GM19467 (cell line): ENCODE results near the gene RFTN1.

Experiments used
- ATAC-seq: cut with Tn5 transposase; IDR thresholded peaks from one replicate; pipeline ENCODE4 v1.9.1; 2021; ENCODE audit warnings: mild to moderate bottlenecking, moderate library complexity; ENCODE audit not compliant: unreplicated experiment

RFTN1 gene

DNA sequence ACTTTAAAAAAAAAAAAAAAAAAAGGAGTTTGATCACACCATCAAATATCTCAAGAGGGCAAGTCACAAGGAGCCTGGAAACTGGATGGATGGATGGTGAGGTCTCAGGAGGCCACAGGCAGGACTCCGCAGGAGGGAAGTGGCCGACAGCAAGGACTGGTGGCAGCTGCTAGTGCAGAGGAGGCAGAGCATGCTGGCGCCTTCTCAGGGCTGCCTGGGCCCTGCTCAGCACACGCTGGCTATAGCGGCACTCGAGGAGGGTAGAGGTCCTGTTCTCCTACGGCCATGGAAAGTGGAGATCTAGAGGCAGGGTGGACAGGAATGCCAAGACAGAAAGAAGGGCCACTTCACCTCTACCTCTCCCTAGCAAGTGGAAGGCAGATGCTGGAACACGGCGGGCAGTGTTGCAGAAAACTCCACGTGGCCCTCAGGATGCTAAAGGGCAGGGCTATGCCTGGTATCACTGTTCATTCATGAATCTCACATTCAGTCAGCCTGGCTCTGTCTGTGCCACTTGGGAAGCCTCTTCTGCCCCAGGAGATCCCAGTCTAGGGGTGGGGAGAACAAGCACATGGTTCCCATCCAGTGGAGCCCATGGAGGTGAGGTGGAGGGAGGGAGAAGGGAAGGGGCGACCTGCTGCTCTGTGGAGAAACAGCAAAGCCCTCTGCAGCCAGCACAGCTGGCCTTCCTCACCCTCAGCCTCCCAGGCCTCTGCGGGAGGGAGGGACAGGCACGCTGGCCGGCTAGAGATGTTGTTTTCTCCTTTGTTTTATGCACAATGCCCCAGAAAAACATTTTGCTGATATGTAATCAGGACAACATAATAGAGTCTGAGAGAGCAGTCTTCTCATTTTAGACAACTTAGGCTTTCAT lies 177.5 kb downstream of the RFTN1 start:
- no peak for ATAC-seq

DNA sequence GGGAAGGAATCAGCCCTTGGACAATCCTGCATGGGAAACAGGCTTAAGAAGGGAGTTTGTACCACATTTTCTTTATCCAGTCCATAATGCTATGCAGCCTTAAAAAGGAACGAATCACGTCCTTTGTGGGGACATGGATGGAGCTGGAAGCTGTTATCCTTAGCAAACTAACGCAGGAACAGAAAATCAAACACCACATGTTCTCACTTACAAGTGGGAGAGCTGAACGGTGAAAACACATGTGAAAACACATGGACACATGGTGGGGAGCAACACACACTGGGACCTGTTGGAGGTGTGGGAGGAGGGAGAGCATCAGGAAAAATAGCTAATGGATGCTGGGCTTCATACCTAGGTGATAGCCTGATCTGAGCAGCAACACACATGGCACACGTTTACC lies 178.2 kb downstream of the RFTN1 start:
- no peak for ATAC-seq

DNA sequence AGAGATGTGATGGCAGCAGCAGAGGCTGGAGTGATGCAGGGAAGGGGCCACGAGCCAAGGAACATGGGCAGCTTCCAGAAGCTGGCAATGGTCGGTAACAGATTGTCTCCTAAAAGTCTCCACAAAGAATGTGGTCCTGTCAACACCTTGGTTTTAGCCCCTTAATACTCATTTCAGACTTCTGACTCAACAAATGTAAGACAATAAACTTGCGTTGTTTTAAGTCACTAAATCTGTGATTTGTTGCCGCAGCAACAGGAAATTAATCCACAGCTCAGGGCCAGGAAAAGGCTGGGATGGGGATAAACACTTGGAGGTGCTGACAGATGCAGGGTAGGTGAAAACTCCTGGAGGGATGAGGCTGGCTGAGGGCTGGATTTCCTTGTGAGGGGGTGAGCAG lies 178.6 kb downstream of the RFTN1 start:
- no peak for ATAC-seq

DNA sequence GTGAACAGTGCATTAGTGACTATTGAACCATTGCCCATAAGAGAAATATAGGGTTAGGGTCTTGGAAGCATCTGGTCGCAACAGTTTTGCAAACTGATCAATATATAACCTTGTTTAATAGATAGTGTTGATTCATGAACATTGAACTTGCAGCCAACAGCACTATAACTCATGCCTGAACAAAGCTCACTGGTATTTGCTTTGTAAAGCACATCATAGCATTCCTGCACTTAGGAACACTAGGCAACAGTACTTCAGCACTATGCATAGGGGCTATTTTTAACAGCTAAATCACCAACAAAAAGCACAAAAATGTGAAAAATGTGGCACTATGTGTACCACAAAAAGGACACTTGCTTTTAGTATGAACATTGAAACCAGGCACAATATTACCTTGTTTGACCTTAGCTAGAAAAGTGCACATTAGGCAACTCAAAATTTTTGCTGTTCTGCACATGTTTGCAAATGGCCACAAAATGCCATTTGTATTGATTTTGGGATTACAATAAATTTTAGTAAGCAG lies 180.5 kb downstream of the RFTN1 start:
- ATAC-seq: no peak

DNA sequence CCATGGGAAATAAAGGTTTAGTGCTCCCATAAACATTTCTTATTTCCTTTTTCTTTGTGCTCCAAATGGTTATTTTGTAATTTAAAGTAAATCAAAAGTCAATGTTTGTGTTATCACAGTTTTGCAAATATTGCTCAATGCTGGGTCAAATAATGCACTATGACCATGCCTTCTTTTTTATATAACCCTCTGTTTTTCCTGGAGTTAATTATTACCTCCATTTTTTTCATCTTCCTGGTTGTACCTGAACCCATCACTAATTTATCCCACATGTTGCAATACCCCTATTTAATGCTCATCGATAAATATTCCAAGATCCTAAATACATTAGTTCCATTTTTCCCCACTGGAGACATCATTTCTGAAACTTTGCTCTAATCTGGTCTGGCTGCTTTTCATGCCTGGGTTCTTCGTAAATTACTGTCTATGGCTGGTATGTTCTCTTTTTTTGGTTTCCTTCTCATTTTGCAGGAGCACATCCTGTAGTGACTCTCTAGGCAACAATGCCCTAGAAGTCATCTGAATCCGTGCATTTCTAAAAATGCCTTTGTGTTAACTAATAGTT lies 182.1 kb downstream of the RFTN1 start:
- no peak for ATAC-seq

DNA sequence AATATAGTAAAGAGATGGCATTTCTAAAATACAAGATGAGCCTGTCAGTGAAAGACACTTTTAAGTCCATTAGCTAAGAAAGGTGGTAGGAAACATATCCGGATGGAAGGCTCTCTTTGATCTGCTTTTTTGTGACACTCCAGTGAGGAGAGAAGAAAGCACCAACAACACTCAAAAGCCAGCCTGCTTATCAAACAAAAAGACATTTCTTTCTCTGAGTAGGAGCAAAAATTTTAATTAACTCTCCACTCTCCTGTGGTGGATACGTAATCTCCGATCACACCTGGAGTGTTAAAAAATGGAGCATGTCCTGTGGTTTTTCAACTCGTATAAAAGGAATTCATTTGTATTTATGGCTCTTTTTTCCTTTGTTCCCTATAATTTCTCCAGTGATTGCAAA lies 183.1 kb downstream of the RFTN1 start:
- ATAC-seq: no peak

DNA sequence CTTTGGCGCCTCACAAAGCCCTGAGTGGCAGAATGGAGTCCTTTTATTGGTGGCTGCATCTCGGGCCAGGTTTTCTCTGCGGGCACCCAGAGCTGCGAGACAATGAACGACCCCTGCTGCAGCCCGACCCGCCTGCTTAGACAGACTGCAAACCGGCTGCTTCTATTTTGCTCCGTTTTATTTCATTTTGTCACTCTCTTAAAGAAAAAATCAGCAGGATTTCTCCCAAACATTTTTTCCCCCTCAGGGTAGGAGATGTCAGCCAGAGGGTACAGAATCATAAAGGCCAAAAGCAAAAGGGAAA lies 183.7 kb downstream of the RFTN1 start:
- ATAC-seq: no peak

DNA sequence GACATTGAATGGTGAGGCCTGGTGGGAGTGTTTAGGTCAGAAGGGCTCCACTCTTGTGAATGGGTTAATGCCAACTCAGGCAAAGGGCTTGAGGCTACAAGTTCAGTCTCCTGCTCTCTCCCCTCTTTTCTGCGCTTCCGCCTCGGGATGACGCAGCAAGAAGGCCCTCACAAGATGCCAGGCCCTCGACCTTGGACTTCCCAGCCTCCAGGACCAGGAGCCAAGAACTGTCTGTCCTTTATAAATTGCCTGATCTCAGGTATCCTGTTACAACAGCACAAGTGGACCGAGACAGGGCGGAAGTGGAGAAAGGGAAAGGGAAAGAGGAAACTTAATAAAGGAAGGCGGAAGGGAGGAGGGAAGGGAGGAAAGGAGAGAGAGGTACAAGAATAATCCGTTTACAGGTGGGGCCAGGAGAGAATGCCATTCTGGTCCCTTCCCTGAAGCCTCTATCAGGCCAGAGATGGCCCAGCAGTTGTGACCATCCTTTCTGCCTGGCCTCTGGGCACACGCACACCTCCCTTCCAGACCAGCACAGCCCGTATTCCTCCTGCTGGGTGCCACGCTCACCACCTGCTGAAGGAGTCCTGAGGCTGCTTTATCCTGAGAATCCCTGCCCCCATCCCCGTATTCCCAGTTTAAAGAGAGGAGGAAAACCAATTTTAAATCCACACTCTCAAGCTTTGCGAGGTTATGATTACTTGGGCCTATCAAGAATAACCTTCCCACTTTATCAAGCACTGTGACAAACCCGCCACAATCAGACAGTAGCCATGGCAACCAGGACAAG lies 184.3 kb downstream of the RFTN1 start:
- ATAC-seq: no peak

DNA sequence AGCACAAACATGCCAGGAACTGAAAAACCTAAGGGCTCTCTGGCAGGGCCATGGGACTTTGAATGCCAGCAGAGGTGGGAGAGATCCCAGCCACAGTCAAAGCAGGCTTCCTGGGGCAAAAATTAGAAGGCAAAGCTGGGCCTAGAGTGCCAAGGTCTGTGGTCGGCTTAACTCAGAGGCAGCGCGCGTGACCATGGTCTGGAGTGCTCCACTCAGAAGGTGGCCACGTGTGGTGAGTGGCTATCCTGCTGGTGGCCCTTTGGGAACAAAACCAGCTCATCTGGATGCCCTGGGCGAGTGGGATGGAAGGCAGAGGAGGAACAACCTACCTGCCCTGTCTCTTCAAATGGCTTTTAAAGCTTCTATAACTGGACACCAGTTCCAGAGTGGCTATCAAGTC lies 185.4 kb downstream of the RFTN1 start:
- ATAC-seq: no peak

DNA sequence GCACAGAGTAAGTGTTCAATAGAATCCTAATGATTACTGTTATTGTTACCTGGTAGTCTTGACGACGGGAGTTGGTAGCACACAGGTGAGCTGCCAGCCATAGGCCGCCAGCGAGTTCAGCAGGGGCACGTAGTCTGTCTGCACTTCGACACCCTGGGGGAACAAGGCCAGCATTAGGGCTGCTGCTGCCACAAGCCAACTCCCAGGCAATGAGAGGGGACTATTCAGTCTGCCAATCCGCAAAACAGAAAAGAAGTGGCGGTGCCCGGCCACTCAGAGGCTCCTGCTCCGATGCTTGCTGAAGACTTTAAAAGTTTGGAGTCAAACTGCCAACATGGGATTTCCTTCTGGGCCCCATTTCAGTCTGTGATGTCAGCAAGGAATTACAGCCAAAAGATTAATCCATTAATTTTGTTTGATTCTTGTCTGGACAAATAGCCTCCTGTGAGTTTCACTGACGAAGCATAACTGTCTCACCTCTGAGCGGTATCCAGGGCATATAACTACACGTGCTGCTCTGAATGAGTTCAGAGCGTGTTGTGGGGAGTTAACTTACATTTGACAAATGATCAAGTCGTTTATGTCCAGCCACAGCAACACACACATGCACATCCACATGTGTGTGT lies 186.7 kb downstream of the RFTN1 start:
- no peak for ATAC-seq

DNA sequence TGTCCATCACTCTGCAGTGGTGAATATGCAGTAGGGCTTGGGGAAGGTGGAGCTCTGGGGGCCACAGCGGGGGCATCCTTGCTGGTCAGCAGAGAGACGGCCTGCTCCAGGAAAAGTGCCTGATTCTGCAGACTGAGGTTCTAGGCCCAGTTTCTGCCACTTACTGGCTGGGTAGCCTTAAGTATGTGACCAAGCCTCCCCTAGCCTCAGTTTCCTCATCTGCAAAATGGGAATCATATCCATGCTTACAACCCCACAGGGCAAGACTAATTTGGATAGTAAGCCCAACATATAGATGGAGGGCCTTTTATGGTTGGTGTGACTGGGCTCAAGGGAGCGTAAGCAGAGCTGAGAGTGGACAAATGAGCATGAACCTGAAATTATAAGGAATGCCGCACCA lies 187.6 kb downstream of the RFTN1 start:
- no peak for ATAC-seq

DNA sequence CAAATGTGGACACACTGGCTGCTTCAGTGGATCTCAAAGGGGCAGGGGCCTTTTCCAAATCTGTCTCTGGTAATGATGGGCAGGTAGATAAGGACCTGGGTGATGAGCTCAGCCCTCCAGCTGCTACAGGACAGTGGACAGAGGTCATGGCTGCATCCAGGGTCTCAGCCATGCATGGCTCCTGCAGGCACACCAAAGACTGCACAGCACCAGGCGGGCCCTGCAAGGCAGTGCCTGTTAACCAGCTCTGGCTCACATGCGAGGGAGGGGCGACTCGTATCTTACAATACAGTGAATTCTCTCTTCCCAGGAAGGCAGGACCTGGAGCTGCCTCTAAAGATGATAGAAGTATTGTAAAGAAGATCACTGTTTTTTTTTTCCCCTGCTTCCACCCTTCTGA lies 189.8 kb downstream of the RFTN1 start:
- no peak for ATAC-seq

DNA sequence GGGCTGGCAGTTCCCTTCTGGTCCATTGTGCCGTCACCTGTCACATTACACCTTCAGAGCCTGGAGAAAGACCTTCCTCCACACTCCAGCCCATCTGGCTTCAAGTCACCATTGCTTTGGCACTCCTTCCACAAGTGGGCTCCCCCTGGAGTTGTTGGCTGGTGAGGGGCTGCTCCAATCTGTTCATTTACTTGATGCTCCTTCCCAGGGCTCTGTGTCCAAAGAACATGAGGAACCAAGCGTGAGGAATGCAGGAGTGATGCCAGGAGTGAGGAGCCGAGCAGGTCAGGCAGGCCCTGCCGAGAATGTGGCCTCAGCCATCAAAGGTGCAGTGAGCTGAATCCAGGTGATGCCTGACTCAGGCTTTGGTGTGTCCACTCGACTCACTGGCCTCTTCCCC lies 191.3 kb downstream of the RFTN1 start:
- no peak for ATAC-seq

DNA sequence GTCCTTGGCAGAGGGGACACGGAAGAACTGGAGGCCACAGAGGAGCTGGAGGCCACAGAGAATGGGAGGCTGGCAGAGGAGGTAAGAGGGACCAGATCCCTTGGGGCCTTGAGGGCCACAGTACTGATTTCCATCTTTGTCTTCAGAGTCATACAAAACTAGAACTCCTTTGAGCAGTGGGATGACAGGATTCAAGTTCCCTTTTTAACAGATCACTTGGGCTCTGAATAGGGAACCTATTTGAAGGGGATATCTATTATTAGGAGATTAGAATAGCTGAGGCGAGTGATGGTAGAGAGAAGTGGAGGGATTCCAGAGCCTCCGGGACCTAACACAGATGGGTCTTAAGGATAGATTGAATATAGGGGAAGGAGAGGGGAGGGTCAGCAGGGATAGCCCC lies 192.8 kb downstream of the RFTN1 start:
- ATAC-seq: no peak

DNA sequence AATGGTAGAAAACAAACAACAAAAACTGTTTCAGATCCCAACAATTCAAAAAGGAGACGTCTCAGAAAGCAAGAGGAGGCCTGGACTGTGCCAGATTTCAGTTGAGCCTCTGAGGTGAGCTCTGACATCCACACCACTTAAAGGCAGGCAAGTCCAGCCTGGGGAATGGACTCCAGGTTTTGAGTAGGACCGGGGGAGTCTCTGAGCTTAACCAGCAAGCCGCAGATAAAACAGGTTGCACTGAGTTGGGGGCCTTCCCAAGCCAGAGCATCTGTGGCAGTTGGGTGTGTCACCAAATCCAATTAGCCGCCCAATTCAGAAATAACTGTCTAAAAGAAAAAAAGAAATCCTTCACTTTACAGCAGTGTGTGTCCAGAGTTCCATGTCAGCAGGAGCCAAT lies 193.8 kb downstream of the RFTN1 start:
- no peak for ATAC-seq

DNA sequence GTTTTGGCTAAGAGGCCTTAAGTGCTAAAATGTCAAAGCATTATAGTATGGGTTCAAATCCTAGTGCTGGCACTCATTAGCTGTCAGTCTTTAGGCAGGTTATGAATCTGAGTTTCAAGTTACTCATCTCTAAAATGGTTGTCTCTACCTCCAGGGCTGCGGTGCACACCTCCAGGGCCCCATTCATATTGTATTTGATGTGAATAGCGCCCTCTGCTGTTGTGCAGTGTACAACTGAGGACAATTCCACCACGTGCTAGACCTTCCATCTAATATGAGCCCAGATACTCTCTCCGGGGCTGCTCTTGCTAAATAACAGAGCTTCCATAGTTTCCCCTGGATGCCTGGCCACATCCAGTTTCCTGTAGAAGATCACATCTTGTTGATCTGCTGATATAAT lies 194.2 kb downstream of the RFTN1 start:
- no peak for ATAC-seq

DNA sequence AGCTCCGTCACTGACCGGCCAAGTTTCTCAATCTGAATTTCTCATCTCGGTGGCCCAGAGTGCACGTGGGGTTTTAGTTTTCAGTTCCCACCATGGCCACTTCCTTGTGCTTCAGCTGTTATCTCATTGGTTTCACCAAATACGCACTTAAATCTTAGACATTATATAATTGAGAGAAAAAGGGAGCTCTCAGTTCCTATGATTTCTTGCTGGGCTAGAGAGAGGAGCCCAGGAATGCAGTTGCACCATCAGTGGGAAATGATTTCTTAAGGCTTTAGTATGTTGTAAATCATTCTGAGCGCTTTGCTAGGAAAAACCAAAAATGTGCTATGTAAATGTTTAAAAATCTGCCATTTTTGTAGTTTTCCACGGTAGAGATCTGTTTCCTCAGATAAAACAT lies 195.3 kb downstream of the RFTN1 start:
- ATAC-seq: no peak

DNA sequence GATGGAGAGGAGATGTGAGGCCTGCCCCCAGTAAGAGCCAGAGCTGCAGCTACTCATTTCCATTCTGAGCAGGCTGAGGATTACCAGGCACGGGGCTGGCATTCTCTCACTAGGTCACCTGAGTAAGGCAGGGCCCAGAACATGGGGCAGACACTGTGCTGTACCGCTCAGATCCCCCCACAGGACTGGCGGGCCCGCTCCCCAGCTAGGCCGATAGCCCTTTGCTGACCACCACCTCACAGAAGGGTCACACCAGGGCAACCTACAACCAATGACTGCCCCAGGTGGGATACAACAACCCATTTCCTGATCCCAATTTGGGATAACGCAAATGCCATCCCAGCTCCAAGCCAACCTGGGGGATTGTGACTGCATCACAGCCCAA lies 195.9 kb downstream of the RFTN1 start:
- no peak for ATAC-seq

DNA sequence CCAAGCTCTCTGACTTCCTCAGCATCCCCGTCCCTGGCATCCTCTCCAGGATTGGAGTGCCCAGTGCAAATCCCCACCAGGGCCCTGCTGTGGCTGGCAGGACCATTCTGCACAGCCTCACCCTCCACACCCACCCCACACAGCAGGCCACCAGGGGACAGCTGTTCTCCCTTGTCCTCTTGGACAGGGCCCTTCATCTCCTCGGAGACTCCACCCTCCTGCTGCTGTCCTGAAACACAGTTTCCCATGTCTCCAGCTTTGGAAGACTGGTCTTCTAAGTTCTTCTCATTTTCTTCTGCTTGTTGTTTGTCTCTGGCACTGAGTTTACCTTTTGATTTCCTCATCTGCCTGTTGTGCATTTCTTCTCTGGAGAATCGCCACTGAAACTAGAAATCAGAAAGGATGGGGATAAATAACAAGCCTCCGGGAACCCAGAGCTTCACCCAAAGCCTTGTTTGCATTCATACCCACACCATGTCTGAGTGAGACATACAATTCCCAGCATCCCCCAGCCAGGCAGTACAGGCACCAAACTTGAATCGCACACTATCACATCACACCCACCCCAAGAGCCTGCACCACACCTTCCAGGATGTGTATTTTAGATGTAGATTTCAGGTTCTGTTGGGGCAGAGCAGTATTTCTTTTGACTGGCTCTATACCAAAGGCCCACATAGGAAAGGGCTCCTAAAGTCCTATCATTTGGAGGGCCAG lies 196.5 kb downstream of the RFTN1 start:
- ATAC-seq: no peak

DNA sequence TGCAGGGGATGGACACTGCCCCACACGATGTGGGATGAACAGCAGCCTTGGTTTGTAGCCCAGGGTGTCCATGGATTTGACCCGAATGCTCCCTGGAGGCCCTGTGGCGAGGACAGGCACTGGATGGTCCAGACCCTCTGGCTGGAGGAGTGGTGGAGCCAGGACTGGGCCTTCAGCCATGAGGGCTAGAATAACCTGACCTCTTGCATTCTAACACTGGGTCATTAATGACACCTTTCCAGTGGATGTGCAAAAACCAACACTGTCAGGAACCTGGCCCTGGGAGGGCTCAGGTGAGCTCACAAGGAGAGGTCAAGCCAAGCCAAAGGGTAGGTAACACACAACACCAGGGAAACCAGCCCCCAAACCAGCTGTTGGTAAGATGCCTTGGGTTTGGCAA lies 197.1 kb downstream of the RFTN1 start:
- ATAC-seq: no peak

DNA sequence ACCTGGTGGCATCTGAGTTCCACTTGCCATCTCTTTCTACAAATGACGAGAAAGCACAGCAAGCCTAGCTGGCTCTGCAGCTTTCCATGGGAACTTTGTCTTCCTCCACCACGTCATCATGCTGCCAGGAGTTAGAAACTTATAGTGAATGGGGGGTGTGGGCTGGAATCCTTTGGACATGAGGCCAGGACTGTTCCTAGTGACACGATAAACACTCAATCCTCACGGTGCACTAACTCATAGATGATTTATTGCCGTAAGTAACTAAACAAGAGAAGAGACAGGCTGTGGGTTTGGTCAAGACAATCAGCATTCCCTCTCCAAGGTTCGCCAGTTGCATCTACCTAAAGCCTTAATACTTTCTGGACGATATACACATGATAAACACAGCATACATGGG lies 197.9 kb downstream of the RFTN1 start:
- no peak for ATAC-seq
